ENCODE results near the gene PNN. TPM values are rescaled to one million over a fixed set of nuclear protein-coding genes. Genes with fewer than 3 reads are reported as not detected.
A peak's percentile ranks its signal among the peaks of the same experiment; 100 is the strongest.
"Not testable (repeated sequence)": the region's sequence is repeated elsewhere in the genome, so short reads cannot be mapped to it uniquely, and the experiment has no call there.

Gene PNN
- total RNA-seq = 17.2 and 43.2 TPM in 2 replicates

GRCh38 chr14:39174560-39175444 is at the start of gene PNN:
Gene PNN (plus strand): TSS chr14:39175254. CDS start chr14:39175280, 26 bp downstream.
- DNase-seq (ENCODE audit: low read depth) = peak; percentile 99

- DNase-seq (ENCODE audit: low read depth) = not testable (repeated sequence)
These were observed 37.2 kb upstream of the PNN start for GRCh38 chr14:39137835-39138234.

GRCh38 chr14:39138440-39138839 is 36.6 kb upstream of the PNN start:
- no peak for DNase-seq (ENCODE audit: low read depth)

- no peak for DNase-seq (ENCODE audit: low read depth)
These were observed 34.9 kb upstream of the PNN start for GRCh38 chr14:39140170-39140569.

- DNase-seq (ENCODE audit: low read depth) = not testable (repeated sequence)
These were observed 33.4 kb upstream of the PNN start for GRCh38 chr14:39141623-39142022.

GRCh38 chr14:39143226-39143625 is 31.8 kb upstream of the PNN start:
- DNase-seq (ENCODE audit: low read depth) = not testable (repeated sequence)

GRCh38 chr14:39145266-39145966 is 29.6 kb upstream of the PNN start:
- DNase-seq (ENCODE audit: low read depth) = no peak

- DNase-seq (ENCODE audit: low read depth) = no peak
These were observed 20.4 kb upstream of the PNN start for GRCh38 chr14:39154594-39155189.

GRCh38 chr14:39157491-39157890 is 17.6 kb upstream of the PNN start:
- no peak for DNase-seq (ENCODE audit: low read depth)

GRCh38 chr14:39158222-39158858 is 16.7 kb upstream of the PNN start:
- DNase-seq (ENCODE audit: low read depth) = no peak

- no peak for DNase-seq (ENCODE audit: low read depth)
These were observed 14.6 kb upstream of the PNN start for GRCh38 chr14:39160494-39160893.

GRCh38 chr14:39167797-39168320 is 7.2 kb upstream of the PNN start:
- DNase-seq (ENCODE audit: low read depth) = not testable (repeated sequence)

GRCh38 chr14:39168591-39168990 is 6.5 kb upstream of the PNN start:
- no peak for DNase-seq (ENCODE audit: low read depth)

GRCh38 chr14:39169541-39169900 is 5.5 kb upstream of the PNN start:
- peak; percentile 32 for DNase-seq (ENCODE audit: low read depth)

GRCh38 chr14:39173198-39173597 is 1.9 kb upstream of the PNN start:
- no peak for DNase-seq (ENCODE audit: low read depth)

GRCh38 chr14:39175445-39176262 is 600 bp downstream of the PNN start:
- no peak for DNase-seq (ENCODE audit: low read depth)

GRCh38 chr14:39176263-39177167 is 1.5 kb downstream of the PNN start:
- DNase-seq (ENCODE audit: low read depth) = no peak

- no peak for DNase-seq (ENCODE audit: low read depth)
These were observed 2.1 kb downstream of the PNN start for GRCh38 chr14:39177168-39177545.

GRCh38 chr14:39179042-39179441 is 4.0 kb downstream of the PNN start:
- DNase-seq (ENCODE audit: low read depth) = no peak

- DNase-seq (ENCODE audit: low read depth) = no peak
These were observed 5.5 kb downstream of the PNN start for GRCh38 chr14:39180553-39180952.

Data from renal cortical epithelial cell (primary cell).